Measurements from ENCODE around the gene USH2A. TPM values are rescaled to one million over a fixed set of nuclear protein-coding genes. Genes with fewer than 3 reads are reported as not detected.

USH2A gene
- total RNA-seq, 1 donor from 2014 or later: 0.02 TPM

DNA sequence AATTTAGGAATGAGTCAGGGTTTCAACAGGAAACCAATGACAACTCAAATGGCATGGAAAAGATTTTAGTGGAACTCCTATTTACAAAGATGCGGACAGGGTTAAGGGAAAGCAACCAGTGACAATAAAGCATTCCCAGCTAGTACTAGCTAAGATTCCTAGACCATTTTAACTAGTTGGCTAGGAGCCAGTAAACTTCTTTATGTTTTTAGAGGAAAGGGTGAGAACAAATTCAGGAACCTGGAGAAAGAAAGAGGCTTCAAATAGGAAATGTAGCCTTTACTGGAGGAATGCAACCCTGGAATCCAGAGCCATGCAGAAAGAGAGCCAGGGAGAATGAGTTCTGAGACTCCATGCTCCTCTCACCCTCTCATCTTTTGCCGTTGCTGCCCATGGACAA lies 439.6 kb downstream of the USH2A start:
- FAIRE-seq (no peak), DNase-seq (ENCODE audit: low read depth) (no peak)
- no peaks in the 10 kb centered on the region for H3K36me3 Mint-ChIP-seq (ENCODE audit: low read depth, unreplicated experiment)
- no peak overlapping the region for H3K27ac ChIP-seq (ENCODE audit: low read depth, low read length)
- H3K4me3 Mint-ChIP-seq (ENCODE audit: unreplicated experiment): no peak overlapping the region
- no peak overlapping the region for H2AFZ ChIP-seq (ENCODE audit: low read depth, low read length)
- no peaks in the 10 kb centered on the region for H3K27me3 ChIP-seq (ENCODE audit: insufficient read depth, low read length)
- H3K4me1 ChIP-seq (ENCODE audit: insufficient read depth, low read length): no peaks in the 10 kb centered on the region
- H3K9ac ChIP-seq (ENCODE audit: low read length): no peak overlapping the region
- H3K9me3 ChIP-seq (ENCODE audit: insufficient read depth, low read depth, low read length): no peaks in the 10 kb centered on the region
- H3K27me3 Mint-ChIP-seq (ENCODE audit: low read depth, unreplicated experiment): no peaks in the 10 kb centered on the region
- no peaks in the 10 kb centered on the region for H3K36me3 ChIP-seq (ENCODE audit: insufficient read depth, low read length)
- no peak overlapping the region for H3K4me2 ChIP-seq (ENCODE audit: low read length)
- TF ChIP-seq, protein P1, sequence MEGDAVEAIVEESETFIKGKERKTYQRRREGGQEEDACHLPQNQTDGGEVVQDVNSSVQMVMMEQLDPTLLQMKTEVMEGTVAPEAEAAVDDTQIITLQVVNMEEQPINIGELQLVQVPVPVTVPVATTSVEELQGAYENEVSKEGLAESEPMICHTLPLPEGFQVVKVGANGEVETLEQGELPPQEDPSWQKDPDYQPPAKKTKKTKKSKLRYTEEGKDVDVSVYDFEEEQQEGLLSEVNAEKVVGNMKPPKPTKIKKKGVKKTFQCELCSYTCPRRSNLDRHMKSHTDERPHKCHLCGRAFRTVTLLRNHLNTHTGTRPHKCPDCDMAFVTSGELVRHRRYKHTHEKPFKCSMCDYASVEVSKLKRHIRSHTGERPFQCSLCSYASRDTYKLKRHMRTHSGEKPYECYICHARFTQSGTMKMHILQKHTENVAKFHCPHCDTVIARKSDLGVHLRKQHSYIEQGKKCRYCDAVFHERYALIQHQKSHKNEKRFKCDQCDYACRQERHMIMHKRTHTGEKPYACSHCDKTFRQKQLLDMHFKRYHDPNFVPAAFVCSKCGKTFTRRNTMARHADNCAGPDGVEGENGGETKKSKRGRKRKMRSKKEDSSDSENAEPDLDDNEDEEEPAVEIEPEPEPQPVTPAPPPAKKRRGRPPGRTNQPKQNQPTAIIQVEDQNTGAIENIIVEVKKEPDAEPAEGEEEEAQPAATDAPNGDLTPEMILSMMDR (IDR thresholded peaks at IDR 0.05; ENCODE audit: insufficient read depth, low read depth, low read length): no peak
- no peak for TF ChIP-seq EZH2 (IDR thresholded peaks at IDR 0.05; ENCODE audit: insufficient read depth, low read length)
- H4K20me1 ChIP-seq (ENCODE audit: insufficient read depth, low read length): no peaks in the 10 kb centered on the region
- H3K4me3 ChIP-seq (ENCODE audit: insufficient read depth, low read depth, low read length): no peak overlapping the region
- peaks cover 8% of the 10 kb centered on the region for H3K4me1 Mint-ChIP-seq (ENCODE audit: low read depth, unreplicated experiment)
- H3K27ac Mint-ChIP-seq (ENCODE audit: unreplicated experiment): no peak overlapping the region
- no peaks in the 10 kb centered on the region for H3K9me3 Mint-ChIP-seq (ENCODE audit: unreplicated experiment)
- H3K79me2 ChIP-seq (ENCODE audit: insufficient read depth, low read length): no peaks in the 10 kb centered on the region

DNA sequence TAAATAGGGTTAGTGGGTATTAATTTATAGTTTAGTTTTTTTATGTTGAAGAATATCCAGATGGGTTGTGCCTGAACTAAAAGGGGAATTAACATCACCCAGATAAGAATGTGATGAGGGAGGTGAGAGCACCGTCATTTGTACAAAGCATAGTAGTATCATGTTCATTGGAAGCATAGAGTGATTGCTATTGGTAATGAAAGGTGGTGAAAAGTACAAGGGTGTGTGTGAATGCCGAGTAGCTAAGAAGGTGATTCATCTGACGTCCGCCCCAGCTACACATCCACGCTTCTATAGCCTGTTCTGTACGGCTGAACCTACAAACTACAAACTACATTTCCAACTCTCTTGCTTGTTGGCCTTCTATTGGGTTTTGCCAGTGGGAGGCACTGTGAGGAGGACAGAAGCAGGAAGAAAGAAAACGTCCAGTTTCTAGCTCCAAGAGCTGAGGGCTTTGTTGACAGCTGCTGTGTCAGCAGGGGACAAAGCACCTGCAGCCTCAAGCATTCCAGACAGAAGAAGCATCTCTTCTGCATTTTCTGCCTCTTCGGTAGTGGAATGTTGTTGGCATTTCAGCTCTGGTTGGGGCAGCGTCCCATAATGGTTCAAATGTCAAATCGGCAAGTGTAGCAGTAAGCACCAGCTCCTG lies 451.3 kb downstream of the USH2A start:
- no peak overlapping the region for H3K27ac Mint-ChIP-seq (ENCODE audit: unreplicated experiment)
- no peak for DNase-seq (ENCODE audit: low read depth)
- Histone ChIP-seq H3K27ac (ENCODE audit: low read depth, low read length) (no peak overlapping the region), H4K20me1 (ENCODE audit: insufficient read depth, low read length) (no peaks in the 10 kb centered on the region), H3K79me2 (ENCODE audit: insufficient read depth, low read length) (no peaks in the 10 kb centered on the region), H3K9me3 (ENCODE audit: insufficient read depth, low read depth, low read length) (no peaks in the 10 kb centered on the region), H3K27me3 (ENCODE audit: insufficient read depth, low read length) (no peaks in the 10 kb centered on the region), H3K4me2 (ENCODE audit: low read length) (no peak overlapping the region), H2AFZ (ENCODE audit: low read depth, low read length) (no peak overlapping the region), H3K4me1 (ENCODE audit: insufficient read depth, low read length) (no peaks in the 10 kb centered on the region), H3K4me3 (ENCODE audit: insufficient read depth, low read depth, low read length) (no peak overlapping the region), H3K36me3 (ENCODE audit: insufficient read depth, low read length) (no peaks in the 10 kb centered on the region), H3K9ac (ENCODE audit: low read length) (no peak overlapping the region)
- no peak for FAIRE-seq
- H3K4me1 Mint-ChIP-seq (ENCODE audit: low read depth, unreplicated experiment): peaks cover 11% of the 10 kb centered on the region
- H3K27me3 Mint-ChIP-seq (ENCODE audit: low read depth, unreplicated experiment): no peaks in the 10 kb centered on the region
- no peaks in the 10 kb centered on the region for H3K36me3 Mint-ChIP-seq (ENCODE audit: low read depth, unreplicated experiment)
- no peak overlapping the region for H3K4me3 Mint-ChIP-seq (ENCODE audit: unreplicated experiment)
- H3K9me3 Mint-ChIP-seq (ENCODE audit: unreplicated experiment): no peaks in the 10 kb centered on the region
- TF ChIP-seq, protein P1 (IDR thresholded peaks at IDR 0.05; ENCODE audit: insufficient read depth, low read depth, low read length): no peak
- no peak for TF ChIP-seq EZH2 (IDR thresholded peaks at IDR 0.05; ENCODE audit: insufficient read depth, low read length)

DNA sequence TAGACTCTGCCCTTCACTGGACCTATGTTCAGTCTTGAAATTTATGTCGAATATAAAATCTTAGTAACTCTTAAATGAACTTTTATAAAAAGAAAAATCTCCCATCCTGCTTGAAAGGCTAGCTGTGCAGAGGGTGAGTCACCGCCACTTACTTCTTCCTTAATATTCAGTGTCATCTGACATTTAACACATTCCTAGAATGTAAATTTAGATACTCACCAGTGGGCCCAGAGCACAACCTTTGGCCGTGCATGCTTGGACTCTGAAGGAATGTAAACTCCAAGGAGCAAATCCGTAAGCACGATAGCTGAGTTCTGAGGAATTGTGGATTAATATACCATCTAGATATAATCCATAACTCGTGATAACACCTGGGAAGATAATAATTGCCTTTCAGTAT lies 452.8 kb downstream of the USH2A start:
- Mint-ChIP-seq H3K9me3 (ENCODE audit: unreplicated experiment) (no peaks in the 10 kb centered on the region), H3K27ac (ENCODE audit: unreplicated experiment) (peak overlapping the region; percentile 28), H3K4me1 (ENCODE audit: low read depth, unreplicated experiment) (peaks cover 11% of the 10 kb centered on the region), H3K27me3 (ENCODE audit: low read depth, unreplicated experiment) (no peaks in the 10 kb centered on the region), H3K36me3 (ENCODE audit: low read depth, unreplicated experiment) (no peaks in the 10 kb centered on the region), H3K4me3 (ENCODE audit: unreplicated experiment) (no peak overlapping the region)
- no peaks in the 10 kb centered on the region for H4K20me1 ChIP-seq (ENCODE audit: insufficient read depth, low read length)
- H3K9ac ChIP-seq (ENCODE audit: low read length): no peak overlapping the region
- no peak overlapping the region for H2AFZ ChIP-seq (ENCODE audit: low read depth, low read length)
- H3K4me2 ChIP-seq (ENCODE audit: low read length): no peak overlapping the region
- no peak overlapping the region for H3K27ac ChIP-seq (ENCODE audit: low read depth, low read length)
- TF ChIP-seq EZH2 (IDR thresholded peaks at IDR 0.05; ENCODE audit: insufficient read depth, low read length): no peak
- TF ChIP-seq, protein P1 (IDR thresholded peaks at IDR 0.05; ENCODE audit: insufficient read depth, low read depth, low read length): no peak
- H3K9me3 ChIP-seq (ENCODE audit: insufficient read depth, low read depth, low read length): no peaks in the 10 kb centered on the region
- no peaks in the 10 kb centered on the region for H3K4me1 ChIP-seq (ENCODE audit: insufficient read depth, low read length)
- no peaks in the 10 kb centered on the region for H3K79me2 ChIP-seq (ENCODE audit: insufficient read depth, low read length)
- no peaks in the 10 kb centered on the region for H3K27me3 ChIP-seq (ENCODE audit: insufficient read depth, low read length)
- DNase-seq (ENCODE audit: low read depth) (peak; percentile 36), FAIRE-seq (no peak)
- H3K4me3 ChIP-seq (ENCODE audit: insufficient read depth, low read depth, low read length): no peak overlapping the region
- H3K36me3 ChIP-seq (ENCODE audit: insufficient read depth, low read length): no peaks in the 10 kb centered on the region
